IPS-20b (cell line): ENCODE data around the gene PRF1.

Experiments
- H3K27ac ChIP-seq: one replicate; pipeline ENCODE4 v1.5.1; 2013; ENCODE audit warnings: low read length
- H3K27me3 ChIP-seq: 2 replicates; pipeline ENCODE4 v1.6.1; 2013; ENCODE audit warnings: mild to moderate bottlenecking, low read length, inconsistent platforms; ENCODE audit not compliant: insufficient read depth
- H3K36me3 ChIP-seq: 2 replicates; pipeline ENCODE4 v1.6.1; 2013; ENCODE audit warnings: low read depth, mild to moderate bottlenecking, inconsistent platforms, low read length, moderate library complexity; ENCODE audit not compliant: insufficient read depth
- H3K4me1 ChIP-seq: 2 replicates; pipeline ENCODE4 v1.6.1; 2013; ENCODE audit warnings: mild to moderate bottlenecking, control low read depth, inconsistent platforms, low read length, moderate library complexity; ENCODE audit not compliant: insufficient read depth
- H3K4me3 ChIP-seq: 2 replicates; pipeline ENCODE4 v1.5.1; 2013; ENCODE audit warnings: mild to moderate bottlenecking, low read length, inconsistent platforms
- H3K9ac ChIP-seq: 2 replicates; pipeline ENCODE4 v1.6.1; 2013; ENCODE audit warnings: low read depth, mild to moderate bottlenecking, inconsistent platforms, low read length, moderate library complexity
- H3K9me3 ChIP-seq: 2 replicates; pipeline ENCODE4 v1.6.1; 2013; ENCODE audit warnings: mild to moderate bottlenecking, low read depth, low read length, inconsistent platforms; ENCODE audit not compliant: insufficient read depth

The PRF1 gene

GRCh38 chr10:70559861-70560260 is 42.7 kb downstream of the PRF1 start:
- H3K27me3 ChIP-seq: no peaks in the 10 kb centered on the region
- no peaks in the 10 kb centered on the region for H3K9me3 ChIP-seq
- no peak overlapping the region for H3K27ac ChIP-seq
- no peaks in the 10 kb centered on the region for H3K36me3 ChIP-seq
- H3K4me1 ChIP-seq: peaks cover 4% of the 10 kb centered on the region; the same call in 1 of the 2 replicates
- no peak overlapping the region for H3K4me3 ChIP-seq
- no peak overlapping the region for H3K9ac ChIP-seq

- Histone ChIP-seq H3K27ac (no peak overlapping the region), H3K9me3 (no peaks in the 10 kb centered on the region), H3K27me3 (no peaks in the 10 kb centered on the region), H3K36me3 (no peaks in the 10 kb centered on the region), H3K4me1 (peaks cover 4% of the 10 kb centered on the region; the same call in 1 of the 2 replicates), H3K4me3 (no peak overlapping the region), H3K9ac (no peak overlapping the region; the same call in 1 of the 2 replicates)
Observed at GRCh38 chr10:70558871-70559810, 43.4 kb downstream of the PRF1 start.

- Histone ChIP-seq H3K9me3 (no peaks in the 10 kb centered on the region), H3K9ac (no peak overlapping the region), H3K4me1 (peaks cover 4% of the 10 kb centered on the region; the same call in 1 of the 2 replicates), H3K36me3 (0 out of 2 replicates have a peak, but pooled peaks cover under 1% of the 10 kb centered on the region), H3K4me3 (no peak overlapping the region), H3K27me3 (no peaks in the 10 kb centered on the region), H3K27ac (no peak overlapping the region)
Observed at GRCh38 chr10:70558295-70558694, 44.2 kb downstream of the PRF1 start.

- peaks cover 4% of the 10 kb centered on the region; the same call in 1 of the 2 replicates for H3K4me1 ChIP-seq
- H3K9ac ChIP-seq: no peak overlapping the region
- no peak overlapping the region for H3K27ac ChIP-seq
- H3K4me3 ChIP-seq: no peak overlapping the region
- H3K27me3 ChIP-seq: no peaks in the 10 kb centered on the region
- no peaks in the 10 kb centered on the region for H3K9me3 ChIP-seq
- H3K36me3 ChIP-seq: 0 out of 2 replicates have a peak, but pooled peaks cover 5% of the 10 kb centered on the region
Observed at GRCh38 chr10:70557876-70558275, 44.7 kb downstream of the PRF1 start.

- Histone ChIP-seq H3K27ac (no peak overlapping the region), H3K4me3 (no peak overlapping the region), H3K36me3 (0 out of 2 replicates have a peak, but pooled peaks cover 5% of the 10 kb centered on the region), H3K27me3 (no peaks in the 10 kb centered on the region), H3K9ac (no peak overlapping the region), H3K9me3 (no peaks in the 10 kb centered on the region), H3K4me1 (peaks cover 4% of the 10 kb centered on the region; the same call in 1 of the 2 replicates)
Observed at GRCh38 chr10:70557086-70557845, 45.3 kb downstream of the PRF1 start.

- Histone ChIP-seq H3K4me1 (peaks cover 4% of the 10 kb centered on the region; the same call in 1 of the 2 replicates), H3K9me3 (no peaks in the 10 kb centered on the region), H3K27me3 (no peaks in the 10 kb centered on the region), H3K36me3 (peaks cover 16% of the 10 kb centered on the region), H3K4me3 (no peak overlapping the region), H3K27ac (no peak overlapping the region), H3K9ac (no peak overlapping the region)
Observed at GRCh38 chr10:70555371-70555770, 47.2 kb downstream of the PRF1 start.

- Histone ChIP-seq H3K27me3 (no peaks in the 10 kb centered on the region), H3K27ac (no peak overlapping the region), H3K9ac (no peak overlapping the region), H3K4me1 (no peaks in the 10 kb centered on the region), H3K4me3 (no peak overlapping the region), H3K36me3 (peaks cover 16% of the 10 kb centered on the region), H3K9me3 (no peaks in the 10 kb centered on the region)
Observed at GRCh38 chr10:70552586-70552985, 50.0 kb downstream of the PRF1 start.

GRCh38 chr10:70551971-70552422 is 50.5 kb downstream of the PRF1 start:
- no peaks in the 10 kb centered on the region for H3K4me1 ChIP-seq
- H3K27me3 ChIP-seq: no peaks in the 10 kb centered on the region
- H3K36me3 ChIP-seq: peaks cover 16% of the 10 kb centered on the region
- H3K4me3 ChIP-seq: no peak overlapping the region
- H3K9ac ChIP-seq: no peak overlapping the region
- no peaks in the 10 kb centered on the region for H3K9me3 ChIP-seq
- no peak overlapping the region for H3K27ac ChIP-seq

- no peaks in the 10 kb centered on the region for H3K9me3 ChIP-seq
- no peak overlapping the region for H3K9ac ChIP-seq
- H3K4me1 ChIP-seq: no peaks in the 10 kb centered on the region
- H3K4me3 ChIP-seq: no peak overlapping the region
- H3K27ac ChIP-seq: no peak overlapping the region
- peaks cover 16% of the 10 kb centered on the region for H3K36me3 ChIP-seq
- no peaks in the 10 kb centered on the region for H3K27me3 ChIP-seq
Observed at GRCh38 chr10:70551466-70551865, 51.1 kb downstream of the PRF1 start.

- no peak overlapping the region for H3K27ac ChIP-seq
- H3K9me3 ChIP-seq: no peaks in the 10 kb centered on the region
- H3K27me3 ChIP-seq: no peaks in the 10 kb centered on the region
- no peaks in the 10 kb centered on the region for H3K4me1 ChIP-seq
- H3K4me3 ChIP-seq: no peak overlapping the region
- no peak overlapping the region for H3K9ac ChIP-seq
- peaks cover 16% of the 10 kb centered on the region for H3K36me3 ChIP-seq
Observed at GRCh38 chr10:70550459-70550858, 52.1 kb downstream of the PRF1 start.

GRCh38 chr10:70549962-70550458 is 52.5 kb downstream of the PRF1 start:
- H3K9me3 ChIP-seq: no peaks in the 10 kb centered on the region
- H3K4me3 ChIP-seq: no peak overlapping the region
- no peaks in the 10 kb centered on the region for H3K27me3 ChIP-seq
- H3K36me3 ChIP-seq: peaks cover 16% of the 10 kb centered on the region
- no peak overlapping the region for H3K9ac ChIP-seq
- H3K4me1 ChIP-seq: no peaks in the 10 kb centered on the region
- H3K27ac ChIP-seq: no peak overlapping the region
